Motor neuron (in vitro differentiated cells): ENCODE data around the gene RASGRF2. TPM values are rescaled to one million over a fixed set of nuclear protein-coding genes. Genes with fewer than 3 reads are reported as not detected.
"Not testable (repeated sequence)": the region's sequence is repeated elsewhere in the genome, so short reads cannot be mapped to it uniquely, and the experiment has no call there.

ENCODE experiments used
- ATAC-seq, 8 experiments: fragments of 200-7000 bp; cut with Tn5 transposase; replicated peaks in 6 of 8; 2 replicates each; pipeline ENCODE4 v1.8.0; 2021; ENCODE audit warnings: mild to moderate bottlenecking in 8 of 8, moderate library complexity in 8 of 8
- H3K27ac ChIP-seq, 2 donors: fragments of 250-450 bp; sonication (Bioruptor Pico); 2 replicates each; pipeline ENCODE4 v1.9.0; 2021; ENCODE audit warnings: antibody characterized with exemption in 2 of 2, mild to moderate bottlenecking in 2 of 2, moderate library complexity in 1 of 2
- H3K4me1 ChIP-seq, 2 donors: fragments of 250-450 bp; sonication (Bioruptor Pico); replicated peaks in 1 of 2; 2 replicates each; pipeline ENCODE4 v1.6.1; 2021; ENCODE audit warnings: antibody characterized with exemption in 2 of 2, mild to moderate bottlenecking in 2 of 2, moderate library complexity in 1 of 2
- H3K4me3 ChIP-seq, 5 donors: fragments of 250-450 bp; sonication (Bioruptor Pico); 2 replicates each; pipeline ENCODE4 v1.9.0; 2021; ENCODE audit warnings: antibody characterized with exemption in 5 of 5, mild to moderate bottlenecking in 5 of 5, moderate library complexity in 4 of 5
- WGBS, 10 experiments: fragments of 450-650 bp; shearing (Covaris generic); methylation state at CpG; one replicate each; pipeline ENCODE4 v1.0.0; 2022; 5-methylcytosine and 5-hydroxymethylcytosine counted together
- in situ Hi-C, 9 experiments: fragments of 400-800 bp; cut with MboI; loops; one replicate each; pipeline ENCODE4 v1.15.0; 2021; ENCODE audit warnings: low sequenced_read_pairs in 9 of 9, low pct_unique_long_range_greater_than_20kb in 2 of 9; ENCODE audit not compliant: unreplicated experiment in 9 of 9
- total RNA-seq, 8 experiments: library from RNA; unstranded; fragments of 300-600 nt; gene quantifications; 2 replicates each; pipeline versions ENCODE4 v1.2.3 to v1.2.4, GENCODE V29; 2022

Gene RASGRF2
- total RNA-seq, 8 experiments from 2014 or later: 0.20 to 9.8 (median 1.7) TPM

- Histone ChIP-seq H3K27ac (no peak overlapping the region), H3K4me1 (no peaks in the 10 kb centered on the region), H3K4me3 (no peak overlapping the region)
- in situ Hi-C loops: no loop called here
- no peak for ATAC-seq
- WGBS, 10 experiments: 44 to 100% (median 100%) methylated on average over 1 to 2 of the region's 5 CpGs; no CpG with 5 or more reads in 4 of the 10 experiments
Measured at GRCh38 chr5:81245871-81246235, 285.7 kb downstream of the RASGRF2 start.

DNA sequence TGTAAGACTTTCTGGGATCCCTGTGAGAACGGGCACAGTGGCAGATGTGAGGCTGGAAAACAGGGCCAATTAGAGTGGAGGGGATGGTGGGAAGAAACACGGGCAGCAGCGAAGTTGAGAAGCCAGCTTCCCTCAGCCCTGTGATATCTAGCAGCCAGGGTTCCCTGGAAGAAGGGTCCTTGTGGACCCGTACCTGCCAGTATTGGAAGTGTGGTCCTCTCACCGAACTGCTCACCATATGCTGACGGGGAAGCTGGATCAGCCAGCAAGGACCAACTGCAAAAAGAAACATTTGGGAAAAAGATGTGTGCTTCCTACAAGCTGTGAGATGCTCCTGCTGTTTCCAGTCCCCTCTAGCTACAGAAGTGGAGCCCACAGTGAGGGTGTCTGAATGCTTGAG lies 286.5 kb downstream of the RASGRF2 start:
- H3K4me1 ChIP-seq: no peaks in the 10 kb centered on the region
- no peak overlapping the region for H3K27ac ChIP-seq
- in situ Hi-C loops: no loop called here
- no peak for ATAC-seq
- H3K4me3 ChIP-seq: no peak overlapping the region
- 60 to 100% (median 90%) methylated on average over 1 to 3 of the region's 6 CpGs; no CpG with 5 or more reads in 2 of the 10 experiments for WGBS, 10 experiments

- in situ Hi-C loops: no loop called here
- 87 to 100% (median 96%) methylated on average over 1 to 3 of the region's 3 CpGs; no CpG with 5 or more reads in 2 of the 10 experiments for WGBS, 10 experiments
- no peak overlapping the region for H3K27ac ChIP-seq
- ATAC-seq: no peak
- no peaks in the 10 kb centered on the region for H3K4me1 ChIP-seq
- no peak overlapping the region for H3K4me3 ChIP-seq
Measured at GRCh38 chr5:81247441-81247972, 287.3 kb downstream of the RASGRF2 start.

DNA sequence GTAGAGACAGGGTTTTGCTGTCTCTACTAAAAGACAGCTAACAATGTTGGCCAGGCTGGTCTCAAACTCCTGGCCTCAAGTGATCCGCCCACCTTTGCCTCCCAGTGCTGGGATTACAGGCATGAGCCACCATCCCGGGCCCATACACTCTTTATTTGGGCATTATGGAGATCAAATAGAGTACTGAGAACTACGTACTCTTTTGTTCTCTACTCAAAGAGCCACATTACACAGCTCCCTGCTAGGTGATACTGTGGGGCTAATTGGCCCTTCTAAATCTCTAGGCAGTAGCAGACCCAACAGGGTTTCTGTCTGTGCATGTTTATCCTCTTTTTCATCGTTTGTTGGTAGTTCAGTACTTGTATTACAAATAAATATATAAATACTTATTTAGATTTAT lies 289.1 kb downstream of the RASGRF2 start:
- Histone ChIP-seq H3K4me1 (no peaks in the 10 kb centered on the region), H3K4me3 (no peak overlapping the region), H3K27ac (no peak overlapping the region)
- WGBS, 10 experiments: 50 to 100% (median 86%) methylated on average over 1 to 4 of the region's 4 CpGs
- no peak for ATAC-seq
- in situ Hi-C loops: no loop called here

- no peaks in the 10 kb centered on the region for H3K4me1 ChIP-seq
- in situ Hi-C loops: no loop called here
- WGBS, 10 experiments: 83 to 100% (median 100%) methylated on average over 1 of the region's 1 CpG
- ATAC-seq: no peak
- no peak overlapping the region for H3K27ac ChIP-seq
- H3K4me3 ChIP-seq: no peak overlapping the region
Measured at GRCh38 chr5:81250004-81250403, 289.8 kb downstream of the RASGRF2 start.

- Histone ChIP-seq H3K27ac (no peak overlapping the region), H3K4me3 (no peak overlapping the region), H3K4me1 (no peaks in the 10 kb centered on the region)
- 67 to 100% (median 96%) methylated on average over 1 to 5 of the region's 5 CpGs; no CpG with 5 or more reads in 2 of the 10 experiments for WGBS, 10 experiments
- in situ Hi-C loops: no loop called here
- ATAC-seq: no peak
Measured at GRCh38 chr5:81251922-81252321, 291.8 kb downstream of the RASGRF2 start.

- Histone ChIP-seq H3K27ac (no peak overlapping the region), H3K4me1 (no peaks in the 10 kb centered on the region), H3K4me3 (no peak overlapping the region)
- in situ Hi-C loops: no loop called here
- WGBS, 10 experiments: 86 to 100% (median 100%) methylated on average over 1 of the region's 1 CpG; no CpG with 5 or more reads in 7 of the 10 experiments
- ATAC-seq: no peak
Measured at GRCh38 chr5:81252904-81253303, 292.7 kb downstream of the RASGRF2 start.

DNA sequence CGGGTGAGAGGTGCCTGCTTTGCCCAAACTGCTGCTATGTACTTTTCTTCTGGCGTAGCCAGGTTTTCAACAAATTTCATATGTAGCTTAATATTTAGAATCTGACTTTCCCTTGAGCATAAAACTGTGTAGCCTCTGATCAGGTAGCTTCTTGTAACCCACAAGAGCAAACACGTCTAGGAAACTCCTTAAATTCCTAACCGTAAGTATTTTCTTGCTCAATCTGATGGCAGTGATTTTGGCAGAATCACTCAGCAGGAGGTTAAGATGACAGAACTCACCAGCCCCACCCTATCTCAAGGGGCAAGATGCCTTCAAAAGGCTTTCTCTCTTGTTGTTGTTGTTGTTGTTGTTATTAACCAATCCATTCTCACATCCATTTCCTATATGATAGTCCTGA lies 293.7 kb downstream of the RASGRF2 start:
- Histone ChIP-seq H3K4me3 (no peak overlapping the region), H3K27ac (no peak overlapping the region), H3K4me1 (no peaks in the 10 kb centered on the region)
- 80 to 100% (median 90%) methylated on average over 1 to 3 of the region's 4 CpGs; no CpG with 5 or more reads in 2 of the 10 experiments for WGBS, 10 experiments
- ATAC-seq: no peak
- in situ Hi-C loops: no loop called here

GRCh38 chr5:81254886-81255559 lies 294.9 kb downstream of the RASGRF2 start:
- no peaks in the 10 kb centered on the region for H3K4me1 ChIP-seq
- WGBS, 10 experiments: 0 to 100% (median 90%) methylated on average over 1 to 13 of the region's 21 CpGs; no CpG with 5 or more reads in 1 of the 10 experiments
- H3K4me3 ChIP-seq: no peak overlapping the region
- H3K27ac ChIP-seq: no peak overlapping the region
- ATAC-seq: peak in 4 of 8 experiments; percentile 16 to 99 (median 99)
- in situ Hi-C loops: no loop called here

- Histone ChIP-seq H3K4me3 (no peak overlapping the region), H3K27ac (no peak overlapping the region), H3K4me1 (no peaks in the 10 kb centered on the region)
- no peak for ATAC-seq
- in situ Hi-C loops: no loop called here
- 67 to 100% (median 94%) methylated on average over 1 of the region's 1 CpG; no CpG with 5 or more reads in 6 of the 10 experiments for WGBS, 10 experiments
Measured at GRCh38 chr5:81256766-81257165, 296.6 kb downstream of the RASGRF2 start.

GRCh38 chr5:81262796-81263195 lies 302.6 kb downstream of the RASGRF2 start:
- 40% methylated on average over 1 of the region's 1 CpG; no CpG with 5 or more reads in 9 of the 10 experiments for WGBS, 10 experiments
- H3K4me3 ChIP-seq, H3K27ac ChIP-seq, in situ Hi-C loops, H3K4me1 ChIP-seq, ATAC-seq: not testable (repeated sequence)

GRCh38 chr5:81265101-81265500 lies 304.9 kb downstream of the RASGRF2 start:
- H3K4me3 ChIP-seq: no peak overlapping the region
- H3K27ac ChIP-seq: no peak overlapping the region
- in situ Hi-C loops: no loop called here
- H3K4me1 ChIP-seq: no peaks in the 10 kb centered on the region
- ATAC-seq: peak in 2 of 8 experiments; percentile 4 to 11

GRCh38 chr5:81268521-81269196 lies 308.5 kb downstream of the RASGRF2 start:
- in situ Hi-C loops: no loop called here
- H3K4me3 ChIP-seq: no peak overlapping the region
- 48 to 100% (median 79%) methylated on average over 1 to 3 of the region's 3 CpGs for WGBS, 10 experiments
- peak; percentile 46 to 96 (median 86) for ATAC-seq
- H3K27ac ChIP-seq: no peak overlapping the region
- no peaks in the 10 kb centered on the region for H3K4me1 ChIP-seq
